GM06990 (cell line): ENCODE measurements around the gene SMTNL2.
A peak's percentile ranks its signal among the peaks of the same experiment; 100 is the strongest.

Experiments used
- DNase-seq: peaks from one replicate; pipeline ENCODE4 v3.0.0-alpha.2; 2011; ENCODE audit not compliant: insufficient read length; ENCODE audit errors: extremely low read depth
- H3K27me3 ChIP-seq: replicated peaks from 2 replicates; pipeline ENCODE4 v1.6.0; 2011; ENCODE audit warnings: low read length; ENCODE audit not compliant: control insufficient read depth, insufficient read depth
- H3K36me3 ChIP-seq: 2 replicates; pipeline ENCODE4 v1.5.1; 2011; ENCODE audit warnings: low read length; ENCODE audit not compliant: control insufficient read depth, insufficient read depth
- H3K4me3 ChIP-seq: replicated peaks from 2 replicates; pipeline ENCODE4 v1.5.1; 2011; ENCODE audit warnings: low read depth, mild to moderate bottlenecking, control low read depth, low read length
- TF ChIP-seq, protein P1 (sequence below): IDR thresholded peaks from 2 replicates; pipeline ENCODE4 v1.5.1; 2011; ENCODE audit warnings: low read length, control low read depth, mild to moderate bottlenecking, inconsistent platforms; ENCODE audit not compliant: insufficient read depth, poor library complexity, severe bottlenecking

Gene SMTNL2

DNA sequence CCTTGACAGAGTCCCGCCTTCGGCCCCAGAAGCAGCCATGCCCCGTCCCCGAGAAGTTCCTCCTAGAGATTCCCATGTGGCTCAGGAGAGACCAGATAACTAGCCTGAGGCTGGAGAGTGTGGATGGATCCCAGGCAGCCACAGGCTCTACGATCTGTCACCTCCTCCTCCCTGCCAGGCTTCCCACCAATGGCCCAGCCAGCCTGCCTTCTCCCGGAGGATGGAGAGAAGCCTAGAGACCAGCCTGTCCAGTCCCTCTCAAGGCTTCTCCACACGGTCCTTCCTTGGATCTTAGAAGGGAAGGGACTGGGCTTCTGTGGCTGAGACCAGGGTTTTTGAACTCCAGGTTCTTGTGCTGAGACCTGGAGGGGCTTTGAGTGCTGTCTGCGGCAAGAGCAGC, 1.6 kb upstream of the SMTNL2 start:
- Histone ChIP-seq H3K27me3 (peaks cover 5% of the 10 kb centered on the region), H3K36me3 (no peaks in the 10 kb centered on the region), H3K4me3 (no peak overlapping the region)
- no peak for DNase-seq
- TF ChIP-seq, protein P1, sequence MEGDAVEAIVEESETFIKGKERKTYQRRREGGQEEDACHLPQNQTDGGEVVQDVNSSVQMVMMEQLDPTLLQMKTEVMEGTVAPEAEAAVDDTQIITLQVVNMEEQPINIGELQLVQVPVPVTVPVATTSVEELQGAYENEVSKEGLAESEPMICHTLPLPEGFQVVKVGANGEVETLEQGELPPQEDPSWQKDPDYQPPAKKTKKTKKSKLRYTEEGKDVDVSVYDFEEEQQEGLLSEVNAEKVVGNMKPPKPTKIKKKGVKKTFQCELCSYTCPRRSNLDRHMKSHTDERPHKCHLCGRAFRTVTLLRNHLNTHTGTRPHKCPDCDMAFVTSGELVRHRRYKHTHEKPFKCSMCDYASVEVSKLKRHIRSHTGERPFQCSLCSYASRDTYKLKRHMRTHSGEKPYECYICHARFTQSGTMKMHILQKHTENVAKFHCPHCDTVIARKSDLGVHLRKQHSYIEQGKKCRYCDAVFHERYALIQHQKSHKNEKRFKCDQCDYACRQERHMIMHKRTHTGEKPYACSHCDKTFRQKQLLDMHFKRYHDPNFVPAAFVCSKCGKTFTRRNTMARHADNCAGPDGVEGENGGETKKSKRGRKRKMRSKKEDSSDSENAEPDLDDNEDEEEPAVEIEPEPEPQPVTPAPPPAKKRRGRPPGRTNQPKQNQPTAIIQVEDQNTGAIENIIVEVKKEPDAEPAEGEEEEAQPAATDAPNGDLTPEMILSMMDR = no peak

DNA sequence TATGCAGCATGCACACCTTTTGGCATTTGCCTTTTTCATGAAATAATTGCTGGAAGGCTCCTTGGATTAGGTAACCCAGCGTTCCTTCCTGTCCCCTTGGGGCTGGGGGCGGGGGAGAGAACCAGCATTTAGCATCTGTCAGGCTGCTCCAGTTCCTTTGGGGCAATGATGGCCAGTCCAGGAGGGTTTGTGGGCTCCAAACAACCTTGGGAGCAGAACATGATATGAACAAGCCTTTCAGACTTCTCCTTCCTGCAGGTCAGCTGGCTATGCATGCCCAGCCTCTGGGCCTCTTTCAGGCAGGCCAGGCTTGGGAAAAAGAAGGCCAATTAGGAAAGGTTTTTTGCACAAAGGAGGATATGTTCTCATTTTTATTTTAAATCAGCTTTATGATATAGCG, 1.1 kb upstream of the SMTNL2 start:
- Histone ChIP-seq H3K36me3 (no peaks in the 10 kb centered on the region), H3K4me3 (no peak overlapping the region), H3K27me3 (peaks cover 5% of the 10 kb centered on the region)
- TF ChIP-seq, protein P1 = no peak
- no peak for DNase-seq

DNA sequence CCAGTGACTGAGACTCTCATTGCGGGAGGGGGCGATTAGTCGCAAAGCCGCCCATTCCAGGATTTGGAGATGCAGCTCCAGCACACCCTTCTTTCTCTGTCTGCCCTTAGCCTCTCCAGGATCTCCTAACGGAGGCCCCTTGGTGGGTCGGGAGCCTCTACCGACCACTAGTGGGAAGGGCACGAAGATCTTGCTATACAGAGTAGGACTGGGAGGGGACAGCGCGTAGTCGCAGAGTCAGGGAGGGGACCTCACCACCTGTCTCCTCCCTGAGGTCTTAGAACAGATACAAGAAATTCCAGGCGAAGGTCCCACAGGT, 588 bp upstream of the SMTNL2 start:
- TF ChIP-seq, protein P1 = peak; percentile 30
- peaks cover 5% of the 10 kb centered on the region for H3K27me3 ChIP-seq
- peak overlapping the region; percentile 33 for H3K4me3 ChIP-seq
- DNase-seq = no peak
- H3K36me3 ChIP-seq = no peaks in the 10 kb centered on the region

DNA sequence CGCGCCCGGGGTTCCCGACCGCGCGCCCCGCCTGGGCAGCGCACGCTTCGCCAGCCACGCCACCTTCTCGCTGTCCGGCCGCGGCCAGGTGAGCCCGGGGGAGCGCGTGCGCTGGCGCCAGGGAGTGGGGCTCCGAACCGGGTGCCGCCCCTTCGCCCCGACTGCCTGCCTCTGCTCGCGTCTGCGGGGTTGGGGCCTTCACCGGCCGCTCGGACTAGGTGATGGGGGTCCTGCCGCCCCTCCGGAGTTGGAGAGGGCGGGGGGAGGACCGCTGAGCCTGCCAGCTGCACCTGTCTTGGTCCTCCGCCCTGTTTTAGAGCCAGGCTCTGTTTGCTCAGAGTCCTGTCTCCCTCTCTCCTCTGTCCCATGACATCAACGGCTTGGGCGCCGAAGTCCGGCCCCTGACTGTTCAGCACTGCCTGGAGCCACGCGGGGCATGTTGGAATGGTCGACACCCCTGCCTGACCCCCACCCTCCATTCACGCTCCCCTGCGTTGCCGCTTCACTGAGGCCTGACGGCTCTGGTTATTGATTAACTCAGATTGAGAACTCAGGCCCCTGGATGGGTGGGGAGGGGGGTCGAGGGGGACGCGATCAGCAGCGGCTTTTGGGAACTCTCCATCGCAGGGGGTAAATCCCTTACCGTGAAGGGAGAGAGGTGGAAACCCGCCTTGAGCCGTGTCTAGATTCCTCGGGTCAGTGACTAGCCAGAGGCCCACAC, 748 bp downstream of the SMTNL2 start:
- TF ChIP-seq, protein P1 = no peak
- no peak for DNase-seq
- no peak overlapping the region for H3K4me3 ChIP-seq
- H3K36me3 ChIP-seq = no peaks in the 10 kb centered on the region
- peaks cover 5% of the 10 kb centered on the region for H3K27me3 ChIP-seq

DNA sequence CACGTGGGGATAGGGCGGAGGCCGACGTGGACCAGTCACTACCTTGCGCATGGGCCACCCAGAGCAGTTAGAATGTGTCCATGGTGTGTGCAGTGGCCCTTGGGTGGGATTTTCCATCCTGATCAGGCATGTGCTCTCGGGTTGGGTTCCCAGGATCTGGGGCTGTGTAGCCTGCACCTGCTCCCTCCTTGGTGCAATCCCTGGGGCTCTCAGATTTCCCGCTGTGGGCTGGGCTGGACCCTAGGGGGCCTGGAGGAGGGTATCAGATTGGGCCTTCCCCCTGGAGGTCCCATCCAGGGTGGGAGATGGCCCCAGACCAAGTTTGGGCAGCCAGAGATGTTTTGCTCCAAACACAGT, 1.3 kb downstream of the SMTNL2 start:
- TF ChIP-seq, protein P1 = no peak
- Histone ChIP-seq H3K36me3 (no peaks in the 10 kb centered on the region), H3K4me3 (no peak overlapping the region), H3K27me3 (peaks cover 5% of the 10 kb centered on the region)
- DNase-seq = no peak

DNA sequence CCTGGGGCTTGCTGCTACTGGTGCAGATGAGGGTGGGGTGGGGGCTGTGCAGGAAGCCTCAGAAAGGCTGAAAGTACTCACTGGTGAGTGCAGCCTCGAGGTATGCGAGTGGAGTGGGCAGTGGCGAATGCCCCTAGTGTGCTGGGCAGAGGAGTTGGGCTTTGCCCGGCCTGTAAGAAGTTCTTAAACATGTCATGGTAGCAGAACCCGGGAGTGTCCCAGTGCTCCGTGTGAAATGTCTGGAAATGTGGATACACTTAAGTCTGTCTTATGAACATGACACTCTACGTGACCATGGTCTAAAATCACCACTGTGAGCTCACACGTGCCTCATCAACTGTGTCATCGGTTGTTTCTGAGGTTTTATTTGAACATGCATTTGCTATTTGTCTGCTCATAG, 1.7 kb downstream of the SMTNL2 start:
- H3K36me3 ChIP-seq = no peaks in the 10 kb centered on the region
- TF ChIP-seq, protein P1 = no peak
- peaks cover 5% of the 10 kb centered on the region for H3K27me3 ChIP-seq
- DNase-seq = no peak
- H3K4me3 ChIP-seq = no peak overlapping the region
